ENCODE results near the gene C4orf50.

DNA sequence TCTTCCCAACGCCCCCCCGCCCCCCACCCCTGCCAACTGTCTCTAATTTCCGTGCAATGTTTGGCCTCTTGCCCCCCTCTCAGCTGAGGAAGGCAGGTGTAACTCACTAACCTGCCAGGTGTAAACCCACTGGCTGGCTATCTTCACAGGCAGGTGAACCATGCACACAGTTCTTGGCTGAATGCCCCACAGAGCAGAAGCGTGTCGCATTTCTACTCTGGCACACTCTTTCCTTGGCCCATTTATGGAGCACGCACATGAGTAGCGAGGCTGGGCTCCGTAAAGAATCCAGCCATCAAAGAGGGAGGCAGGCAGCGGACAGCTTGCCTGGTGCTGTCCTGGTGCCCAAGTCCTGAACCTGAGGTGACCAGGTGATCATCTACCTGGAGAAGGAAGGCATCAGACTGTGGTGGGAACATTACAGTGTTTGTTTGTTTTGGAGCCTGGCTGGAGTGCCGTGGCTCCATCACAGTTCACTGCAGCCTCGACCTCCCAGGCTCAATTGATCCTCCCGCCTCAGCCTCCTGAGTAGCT is 86.1 kb downstream of the C4orf50 start:
- TF ChIP-seq POLR2A (IDR thresholded peaks at IDR 0.05): no peak
- TF ChIP-seq, protein P1, sequence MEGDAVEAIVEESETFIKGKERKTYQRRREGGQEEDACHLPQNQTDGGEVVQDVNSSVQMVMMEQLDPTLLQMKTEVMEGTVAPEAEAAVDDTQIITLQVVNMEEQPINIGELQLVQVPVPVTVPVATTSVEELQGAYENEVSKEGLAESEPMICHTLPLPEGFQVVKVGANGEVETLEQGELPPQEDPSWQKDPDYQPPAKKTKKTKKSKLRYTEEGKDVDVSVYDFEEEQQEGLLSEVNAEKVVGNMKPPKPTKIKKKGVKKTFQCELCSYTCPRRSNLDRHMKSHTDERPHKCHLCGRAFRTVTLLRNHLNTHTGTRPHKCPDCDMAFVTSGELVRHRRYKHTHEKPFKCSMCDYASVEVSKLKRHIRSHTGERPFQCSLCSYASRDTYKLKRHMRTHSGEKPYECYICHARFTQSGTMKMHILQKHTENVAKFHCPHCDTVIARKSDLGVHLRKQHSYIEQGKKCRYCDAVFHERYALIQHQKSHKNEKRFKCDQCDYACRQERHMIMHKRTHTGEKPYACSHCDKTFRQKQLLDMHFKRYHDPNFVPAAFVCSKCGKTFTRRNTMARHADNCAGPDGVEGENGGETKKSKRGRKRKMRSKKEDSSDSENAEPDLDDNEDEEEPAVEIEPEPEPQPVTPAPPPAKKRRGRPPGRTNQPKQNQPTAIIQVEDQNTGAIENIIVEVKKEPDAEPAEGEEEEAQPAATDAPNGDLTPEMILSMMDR (IDR thresholded peaks at IDR 0.05): no peak
- no peak for TF ChIP-seq POLR2AphosphoS5 (IDR thresholded peaks at IDR 0.05)

Measured in suprapubic skin (tissue), 4 donors.